T47D (cell line): ENCODE data around the gene PNMA5.
A peak's percentile ranks its signal among the peaks of the same experiment; 100 is the strongest.
"Not testable (repeated sequence)": the region's sequence is repeated elsewhere in the genome, so short reads cannot be mapped to it uniquely, and the experiment has no call there.

Experiments
- DNase-seq, 2 experiments: peaks; one replicate each; pipeline versions ENCODE4 v3.0.0 to v3.0.0-alpha.2; 2011 to 2012; ENCODE audit warnings: low read depth in 1 of 2, low spot score in 1 of 2
- JUND ChIP-seq: IDR thresholded peaks from 2 replicates; pipeline ENCODE4 v1.6.1; 2012; ENCODE audit warnings: low read depth
- in situ Hi-C: cut with HindIII; loops from 2 replicates; pipeline ENCODE4 v1.10.0; 2016; ENCODE audit warnings: low sequenced_read_pairs, low pct_unique_long_range_greater_than_20kb

PNMA5 gene

GRCh38 chrX:152991123-152991522 lies 2.8 kb downstream of the PNMA5 start:
- in situ Hi-C loops, result no loop called here
- TF ChIP-seq JUND, result no peak
- DNase-seq, result no peak

- no peak for TF ChIP-seq JUND
- no peak for DNase-seq
- in situ Hi-C loops, result no loop called here
Observed at GRCh38 chrX:152989292-152989658, 4.6 kb downstream of the PNMA5 start.

GRCh38 chrX:152988536-152989291 lies 5.2 kb downstream of the PNMA5 start:
- no peak for DNase-seq
- no peak for TF ChIP-seq JUND
- in situ Hi-C loops, result no loop called here

GRCh38 chrX:152987801-152988200 lies 6.1 kb downstream of the PNMA5 start:
- in situ Hi-C loops, result no loop called here
- no peak for TF ChIP-seq JUND
- DNase-seq, result no peak

- DNase-seq, in situ Hi-C loops: not testable (repeated sequence)
Observed at GRCh38 chrX:152987156-152987555, 6.8 kb downstream of the PNMA5 start.

GRCh38 chrX:152985383-152985782 lies 8.5 kb downstream of the PNMA5 start:
- in situ Hi-C loops, DNase-seq: not testable (repeated sequence)

- no peak for DNase-seq
- no peak for TF ChIP-seq JUND
- in situ Hi-C loops, result no loop called here
Observed at GRCh38 chrX:152968193-152968592, 25.7 kb downstream of the PNMA5 start.

- no peak for TF ChIP-seq JUND
- in situ Hi-C loops, result no loop called here
- DNase-seq, result no peak
Observed at GRCh38 chrX:152960115-152960514, 33.8 kb downstream of the PNMA5 start.

- in situ Hi-C loops, result no loop called here
- no peak for TF ChIP-seq JUND
Observed at GRCh38 chrX:152959626-152960025, 34.3 kb downstream of the PNMA5 start.

GRCh38 chrX:152958524-152959465 lies 35.1 kb downstream of the PNMA5 start:
- in situ Hi-C loops, result no loop called here
- peak; percentile 33 to 85 for DNase-seq
- no peak for TF ChIP-seq JUND

More at GRCh38 chrX:152959626-152960025, 34.3 kb downstream of the PNMA5 start:
- DNase-seq, result no peak

- no peak for TF ChIP-seq JUND
- in situ Hi-C loops, result no loop called here
- no peak for DNase-seq
Observed at GRCh38 chrX:152958047-152958446, 35.9 kb downstream of the PNMA5 start.

GRCh38 chrX:152950786-152951185 lies 43.1 kb downstream of the PNMA5 start:
- in situ Hi-C loops, result no loop called here
- DNase-seq, result no peak
- TF ChIP-seq JUND, result no peak

GRCh38 chrX:152949114-152949513 lies 44.8 kb downstream of the PNMA5 start:
- in situ Hi-C loops, result no loop called here
- no peak for DNase-seq
- TF ChIP-seq JUND, result no peak
